ENCODE measurements around the gene GPR15LG. TPM values are rescaled to one million over a fixed set of nuclear protein-coding genes. Genes with fewer than 3 reads are reported as not detected.
"Not testable (repeated sequence)": the region's sequence is repeated elsewhere in the genome, so short reads cannot be mapped to it uniquely, and the experiment has no call there.

GPR15LG gene
- total and polyA plus RNA-seq, 2 donors (not counting 3 experiments of a cell fraction or from before 2014, with no cell fraction given) = not detected

DNA sequence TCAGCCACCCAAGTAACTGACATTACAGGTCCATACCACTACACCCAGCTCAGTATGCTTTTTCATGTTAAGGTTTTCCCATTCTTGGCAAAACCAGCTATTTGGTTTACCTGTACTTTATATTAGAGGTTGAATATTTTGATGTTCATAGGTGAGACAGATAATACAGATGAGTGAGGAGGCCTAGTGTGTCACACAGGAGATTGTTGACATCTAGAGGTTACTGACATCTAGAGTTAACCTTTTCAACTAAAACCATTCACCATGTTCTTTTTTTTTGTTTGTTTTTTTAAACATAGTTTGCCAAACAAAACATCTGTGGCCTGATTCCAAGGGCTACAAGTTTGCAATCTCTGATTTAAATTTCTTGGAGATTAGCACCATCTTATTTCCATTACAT, 26.3 kb upstream of the GPR15LG start:
- H4K20me1 ChIP-seq (replicated peaks; ENCODE audit: control insufficient read depth, extremely low read depth, insufficient read depth, low read length) = peaks cover 2% of the 10 kb centered on the region
- no peaks in the 10 kb centered on the region for H3K9me3 ChIP-seq (replicated peaks; ENCODE audit: control insufficient read depth, insufficient read depth, low read length)
- FAIRE-seq (no peak), DNase-seq (ENCODE audit: low read depth, low spot score) (no peak)
- H2AFZ ChIP-seq (ENCODE audit: low read depth, low read length) = no peak overlapping the region
- no peaks in the 10 kb centered on the region for H3K27me3 ChIP-seq (ENCODE audit: control insufficient read depth in 2 of 2, insufficient read depth in 2 of 2, low read length in 2 of 2)
- no TSS peak for BruUV-seq (replicated peaks)
- H3K79me2 ChIP-seq (ENCODE audit: control insufficient read depth, insufficient read depth, low read length) = no peaks in the 10 kb centered on the region
- no peaks in the 10 kb centered on the region for H3K9me1 ChIP-seq (replicated peaks; ENCODE audit: control insufficient read depth, extremely low read depth, insufficient read depth, low read length)
- POLR2A ChIA-PET = interaction anchor here (0.9 kb wide), 1 partner anchor 8 kb away, joined by 6 read pairs; the partner anchor contains the start of gene GHITM
- peaks cover 21 to 44% of the 10 kb centered on the region in 2 experiments for H3K36me3 ChIP-seq (ENCODE audit: control insufficient read depth in 2 of 2, extremely low read depth in 1 of 2, insufficient read depth in 2 of 2, low read length in 2 of 2)
- no peak for TF ChIP-seq POLR2A (IDR thresholded peaks at IDR 0.05; ENCODE audit: low read depth, low read length)
- TF ChIP-seq EZH2 (IDR thresholded peaks at IDR 0.05; ENCODE audit: borderline replicate concordance, low read depth, low read length, severe bottlenecking) = no peak
- TF ChIP-seq MYC (IDR thresholded peaks at IDR 0.05; ENCODE audit: low read depth, low read length) = no peak
- TF ChIP-seq, protein P1, sequence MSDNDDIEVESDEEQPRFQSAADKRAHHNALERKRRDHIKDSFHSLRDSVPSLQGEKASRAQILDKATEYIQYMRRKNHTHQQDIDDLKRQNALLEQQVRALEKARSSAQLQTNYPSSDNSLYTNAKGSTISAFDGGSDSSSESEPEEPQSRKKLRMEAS (IDR thresholded peaks at IDR 0.05; ENCODE audit: insufficient read depth, insufficient read length) = no peak
- TF ChIP-seq FOS (IDR thresholded peaks at IDR 0.05; ENCODE audit: borderline replicate concordance, insufficient read depth, low read length) = no peak
- dilution Hi-C loops (cut with MboI; ENCODE audit: extremely low pct_ligation_motif_present, low sequenced_read_pairs) = no loop called here
- no peaks in the 10 kb centered on the region for H3K4me1 ChIP-seq (ENCODE audit: control insufficient read depth, extremely low read depth, insufficient read depth, low read length)
- H3K9ac ChIP-seq (replicated peaks; ENCODE audit: extremely low read depth, insufficient read depth, low read length) = no peak overlapping the region
- H3K27ac ChIP-seq (ENCODE audit: insufficient read depth, low read depth, low read length) = no peak overlapping the region
- CTCF ChIA-PET = interaction anchor here (0.9 to 2.7 kb wide), 19 partner anchors 8 to 390 kb away, joined by 3 to 27 read pairs (median 6); partner anchors contain the start of gene GHITM
- no peak overlapping the region for H3K4me3 ChIP-seq (replicated peaks in 1 of 3; ENCODE audit: insufficient read depth in 1 of 3, low read depth in 1 of 3, low read length in 3 of 3)
- intact Hi-C loops (cut with micrococcal nuclease) = loop anchor here (2.0 kb wide), 1 partner anchor 57 kb away; no protein-coding TSS in a partner anchor
- H3K4me2 ChIP-seq (ENCODE audit: insufficient read depth, low read length) = no peak overlapping the region

GRCh38 chr10:84148006-84148597, 25.5 kb upstream of the GPR15LG start:
- H3K9me1 ChIP-seq (replicated peaks; ENCODE audit: control insufficient read depth, extremely low read depth, insufficient read depth, low read length); H4K20me1 ChIP-seq (replicated peaks; ENCODE audit: control insufficient read depth, extremely low read depth, insufficient read depth, low read length); H3K9ac ChIP-seq (replicated peaks; ENCODE audit: extremely low read depth, insufficient read depth, low read length); H3K4me2 ChIP-seq (ENCODE audit: insufficient read depth, low read length); H3K27ac ChIP-seq (ENCODE audit: insufficient read depth, low read depth, low read length); H3K79me2 ChIP-seq (ENCODE audit: control insufficient read depth, insufficient read depth, low read length); H2AFZ ChIP-seq (ENCODE audit: low read depth, low read length); H3K4me1 ChIP-seq (ENCODE audit: control insufficient read depth, extremely low read depth, insufficient read depth, low read length); H3K9me3 ChIP-seq (replicated peaks; ENCODE audit: control insufficient read depth, insufficient read depth, low read length); H3K4me3 ChIP-seq (replicated peaks in 1 of 3; ENCODE audit: insufficient read depth in 1 of 3, low read depth in 1 of 3, low read length in 3 of 3); H3K27me3 ChIP-seq (ENCODE audit: control insufficient read depth in 2 of 2, insufficient read depth in 2 of 2, low read length in 2 of 2); FAIRE-seq; BruUV-seq (replicated peaks); dilution Hi-C loops (cut with MboI; ENCODE audit: extremely low pct_ligation_motif_present, low sequenced_read_pairs): not testable (repeated sequence)
- H3K36me3 ChIP-seq (ENCODE audit: control insufficient read depth in 2 of 2, extremely low read depth in 1 of 2, insufficient read depth in 2 of 2, low read length in 2 of 2) = peaks cover 23 to 48% of the 10 kb centered on the region in 2 experiments
- ChIA-PET POLR2A (interaction anchor here (0.9 kb wide), 1 partner anchor 9 kb away, joined by 6 read pairs; the partner anchor contains the start of gene GHITM), CTCF (interaction anchor here (0.8 to 2.7 kb wide), 20 partner anchors 8 to 390 kb away, joined by 3 to 27 read pairs (median 6); partner anchors contain the start of gene GHITM)
- peak; percentile 13 for DNase-seq (ENCODE audit: low read depth, low spot score)
- TF ChIP-seq CTCF (IDR thresholded peaks at IDR 0.05; ENCODE audit: extremely low read depth in 1 of 2, insufficient read depth in 1 of 2, low read depth in 1 of 2, low read length in 2 of 2) = peak; percentile 47 to 67
- intact Hi-C loops (cut with micrococcal nuclease) = loop anchor here (1.0 to 2.0 kb wide), 2 partner anchors 9 to 391 kb away; partner anchors contain the start of gene GHITM

Measured in endothelial cell of umbilical vein (primary cell).